Activated B cell treated with CpG ODN at 0.5 μM for 24 hours (primary cell): ENCODE results near the gene MYH3. TPM values are rescaled to one million over a fixed set of nuclear protein-coding genes. Genes with fewer than 3 reads are reported as not detected.

Source experiments
- ATAC-seq: fragments of 200-7000 bp; cut with Tn5 transposase; one replicate; pipeline ENCODE4 v1.10.0; 2021; ENCODE audit warnings: low read depth, mild to moderate bottlenecking, moderate library complexity
- CTCF ChIA-PET: fragments of 350-600 bp; sonication (Branson Sonifier 250); formaldehyde crosslinking; loops from one replicate; lab custom pipeline; 2021; ENCODE audit warnings: antibody characterized with exemption; lab: Charles Lee
- POLR2A ChIA-PET: fragments of 350-600 bp; sonication (Branson Sonifier 250); formaldehyde crosslinking; loops from one replicate; lab custom pipeline; 2021; ENCODE audit warnings: antibody characterized with exemption; lab: Charles Lee
- DNase-seq: peaks from one replicate; pipeline ENCODE4 v3.0.0; 2022
- H3K27ac Mint-ChIP-seq: one replicate; pipeline ENCODE4 v1.8.0; 2020; ENCODE audit warnings: mixed read lengths
- H3K27me3 Mint-ChIP-seq: one replicate; pipeline ENCODE4 v1.8.0; 2021; ENCODE audit warnings: mixed read lengths
- H3K36me3 Mint-ChIP-seq: one replicate; pipeline ENCODE4 v1.8.0; 2021; ENCODE audit warnings: low read depth, mixed read lengths
- H3K4me1 Mint-ChIP-seq: one replicate; pipeline ENCODE4 v1.8.0; 2021; ENCODE audit warnings: mixed read lengths
- H3K4me3 Mint-ChIP-seq: one replicate; pipeline ENCODE4 v1.8.0; 2020; ENCODE audit warnings: mild to moderate bottlenecking, mixed read lengths
- H3K9me3 Mint-ChIP-seq: one replicate; pipeline ENCODE4 v1.8.0; 2020; ENCODE audit warnings: mixed read lengths
- CTCF ChIP-seq: fragments of 200-600 bp; IDR thresholded peaks from one replicate; pipeline ENCODE4 v1.8.0; 2022; ENCODE audit warnings: antibody characterized with exemption, mild to moderate bottlenecking
- intact Hi-C: fragments of 100-400 bp; cut with micrococcal nuclease; formaldehyde crosslinking; loops from one replicate; pipeline ENCODE4 v1.15.1; 2024
- total RNA-seq: library from RNA; stranded (reverse); gene quantifications from 2 replicates; pipeline ENCODE4 v1.2.3, GENCODE V29; 2022

MYH3 gene
- total RNA-seq, 1 donor from 2014 or later, result 5.9 TPM

GRCh38 chr17:10646392-10646990, 10.6 kb downstream of the MYH3 start:
- ChIA-PET CTCF (interaction anchor here (0.6 to 4.0 kb wide), 14 partner anchors 9 to 998 kb away, joined by 3 to 69 read pairs (median 5); no protein-coding TSS in a partner anchor), POLR2A (interaction anchor here (0.6 kb wide), 1 partner anchor 633 kb away, joined by 3 read pairs; no protein-coding TSS in a partner anchor)
- no peak overlapping the region for H3K4me3 Mint-ChIP-seq
- H3K4me1 Mint-ChIP-seq, result peaks cover 2% of the 10 kb centered on the region
- peak; percentile 26 for TF ChIP-seq CTCF
- H3K27me3 Mint-ChIP-seq, result no peaks in the 10 kb centered on the region
- peaks cover 32% of the 10 kb centered on the region for H3K36me3 Mint-ChIP-seq
- no peaks in the 10 kb centered on the region for H3K9me3 Mint-ChIP-seq
- H3K27ac Mint-ChIP-seq, result no peak overlapping the region
- ATAC-seq (peak; percentile 65), DNase-seq (peak; percentile 56)
- intact Hi-C loops, result loop anchor here (1.0 kb wide), 1 partner anchor 199 kb away; no protein-coding TSS in a partner anchor

- no peaks in the 10 kb centered on the region for H3K9me3 Mint-ChIP-seq
- H3K4me1 Mint-ChIP-seq, result peaks cover 4% of the 10 kb centered on the region
- H3K36me3 Mint-ChIP-seq, result peaks cover 65% of the 10 kb centered on the region
- no peak for TF ChIP-seq CTCF
- H3K27me3 Mint-ChIP-seq, result no peaks in the 10 kb centered on the region
- no peak overlapping the region for H3K4me3 Mint-ChIP-seq
- no peak overlapping the region for H3K27ac Mint-ChIP-seq
- DNase-seq (no peak), ATAC-seq (no peak)
- POLR2A ChIA-PET, result no interaction called here
- intact Hi-C loops, result no loop called here
- CTCF ChIA-PET, result interaction anchor here (0.6 to 1.3 kb wide), 3 partner anchors 12 to 472 kb away, joined by 3 to 5 read pairs (median 3); no protein-coding TSS in a partner anchor
Observed at GRCh38 chr17:10640475-10640874, 16.6 kb downstream of the MYH3 start.

- intact Hi-C loops, result no loop called here
- Mint-ChIP-seq H3K9me3 (no peaks in the 10 kb centered on the region), H3K27ac (no peak overlapping the region), H3K4me1 (peaks cover 24% of the 10 kb centered on the region), H3K4me3 (no peak overlapping the region), H3K36me3 (peaks cover 54% of the 10 kb centered on the region), H3K27me3 (no peaks in the 10 kb centered on the region)
- no peak for DNase-seq
- POLR2A ChIA-PET, result no interaction called here
- CTCF ChIA-PET, result interaction anchor here (1.2 kb wide), 1 partner anchor 9 kb away, joined by 4 read pairs; no protein-coding TSS in a partner anchor
- TF ChIP-seq CTCF, result no peak
- no peak for ATAC-seq
Observed at GRCh38 chr17:10638151-10638550, 19.0 kb downstream of the MYH3 start.

GRCh38 chr17:10635290-10635689, 21.8 kb downstream of the MYH3 start:
- no peaks in the 10 kb centered on the region for H3K9me3 Mint-ChIP-seq
- no peaks in the 10 kb centered on the region for H3K27me3 Mint-ChIP-seq
- intact Hi-C loops, result no loop called here
- CTCF ChIA-PET, result interaction anchor here (1.1 to 3.8 kb wide), 3 partner anchors 10 to 18 kb away, joined by 3 to 22 read pairs (median 8); no protein-coding TSS in a partner anchor
- no peak for ATAC-seq
- peaks cover 36% of the 10 kb centered on the region for H3K36me3 Mint-ChIP-seq
- POLR2A ChIA-PET, result interaction anchor here (0.6 kb wide), 1 partner anchor 16 kb away, joined by 7 read pairs; no protein-coding TSS in a partner anchor
- peaks cover 27% of the 10 kb centered on the region for H3K4me1 Mint-ChIP-seq
- no peak overlapping the region for H3K4me3 Mint-ChIP-seq
- H3K27ac Mint-ChIP-seq, result no peak overlapping the region
- no peak for TF ChIP-seq CTCF
- no peak for DNase-seq

GRCh38 chr17:10633738-10634379, 23.2 kb downstream of the MYH3 start:
- DNase-seq (no peak), ATAC-seq (peak; percentile 95)
- ChIA-PET POLR2A (interaction anchor here (0.6 to 1.1 kb wide), 2 partner anchors 64 to 565 kb away, joined by 3 to 4 read pairs; partner anchors contain the start of genes ADPRM and SCO1), CTCF (interaction anchor here (1.1 to 3.8 kb wide), 4 partner anchors 12 to 211 kb away, joined by 4 to 22 read pairs (median 7); no protein-coding TSS in a partner anchor)
- peaks cover 34% of the 10 kb centered on the region for H3K36me3 Mint-ChIP-seq
- no peaks in the 10 kb centered on the region for H3K27me3 Mint-ChIP-seq
- no peak for TF ChIP-seq CTCF
- intact Hi-C loops, result loop anchor here (5.0 kb wide), 1 partner anchor 63 kb away; the partner anchor contains the start of genes ADPRM and SCO1
- peak overlapping the region; percentile 67 for H3K27ac Mint-ChIP-seq
- peak overlapping the region; percentile 47 for H3K4me3 Mint-ChIP-seq
- H3K4me1 Mint-ChIP-seq, result peaks cover 27% of the 10 kb centered on the region
- no peaks in the 10 kb centered on the region for H3K9me3 Mint-ChIP-seq
